ENCODE data around the gene CST8.

CST8 gene

GRCh38 chr20:23445596-23446217, 45.2 kb upstream of the CST8 start:
- no peak overlapping the region for H2AK5ac ChIP-seq (ENCODE audit: low read depth, low read length)
- no peak overlapping the region for H3K27ac ChIP-seq (replicated peaks; ENCODE audit: low read length)
- DNase-seq (ENCODE audit: low spot score): no peak
- no peak overlapping the region for H3K18ac ChIP-seq (ENCODE audit: low read length)
- H2BK120ac ChIP-seq (ENCODE audit: low read depth, low read length): no peak overlapping the region
- H3K4me1 ChIP-seq (ENCODE audit: control insufficient read depth in 2 of 2, insufficient read depth in 1 of 2, low read depth in 1 of 2, low read length in 2 of 2): peaks cover 0 to 2% of the 10 kb centered on the region in 2 donors
- H3K36me3 ChIP-seq (replicated peaks in 1 of 2; ENCODE audit: control insufficient read depth in 2 of 2, insufficient read depth in 2 of 2, low read length in 2 of 2): no peaks in the 10 kb centered on the region
- no peak overlapping the region for H3K23ac ChIP-seq (ENCODE audit: low read depth, low read length, poor library complexity)
- no CpG with 5 or more reads among the region's 7 CpGs for WGBS, 2 donors (ENCODE audit: extremely low coverage in 2 of 2, insufficient read length in 2 of 2, insufficient replicate concordance in 1 of 2)
- H2BK5ac ChIP-seq (ENCODE audit: low read length): no peak overlapping the region
- H3K79me1 ChIP-seq (ENCODE audit: low read depth, low read length): no peaks in the 10 kb centered on the region
- no peak overlapping the region for H3K4me2 ChIP-seq (ENCODE audit: insufficient read depth, low read length, poor library complexity, severe bottlenecking)
- H3K27me3 ChIP-seq (ENCODE audit: control insufficient read depth in 3 of 3, insufficient read depth in 3 of 3, low read depth in 1 of 3, low read length in 3 of 3): peaks cover 0 to 49% (median 0%) of the 10 kb centered on the region in 3 experiments
- no peak overlapping the region for H3K9ac ChIP-seq (ENCODE audit: low read depth, low read length, poor library complexity)
- no peak overlapping the region for H2BK12ac ChIP-seq (ENCODE audit: low read length)
- no peak overlapping the region for H4K8ac ChIP-seq (ENCODE audit: low read depth, low read length)
- no peak overlapping the region for H3K14ac ChIP-seq (ENCODE audit: low read length)
- H3K9me3 ChIP-seq (replicated peaks in 1 of 2; ENCODE audit: control insufficient read depth in 2 of 2, insufficient read depth in 1 of 2, low read depth in 1 of 2, low read length in 2 of 2): peaks cover 0 to 2% of the 10 kb centered on the region in 2 donors
- H4K91ac ChIP-seq (ENCODE audit: low read depth, low read length, poor library complexity): no peak overlapping the region
- no peak overlapping the region for H2BK15ac ChIP-seq (ENCODE audit: low read length)
- H3K4ac ChIP-seq (ENCODE audit: low read length): no peak overlapping the region
- no peak overlapping the region for H3K4me3 ChIP-seq (ENCODE audit: low read length in 2 of 2)
- no peak overlapping the region for H2AFZ ChIP-seq (ENCODE audit: low read length)

GRCh38 chr20:23446505-23446904, 44.4 kb upstream of the CST8 start:
- H3K18ac ChIP-seq (ENCODE audit: low read length): no peak overlapping the region
- peaks cover 0 to 7% of the 10 kb centered on the region in 2 donors for H3K4me1 ChIP-seq (ENCODE audit: control insufficient read depth in 2 of 2, insufficient read depth in 1 of 2, low read depth in 1 of 2, low read length in 2 of 2)
- WGBS, 2 donors (ENCODE audit: extremely low coverage in 2 of 2, insufficient read length in 2 of 2, insufficient replicate concordance in 1 of 2): no CpG with 5 or more reads among the region's 8 CpGs
- no peak overlapping the region for H2BK5ac ChIP-seq (ENCODE audit: low read length)
- no peak overlapping the region for H2BK15ac ChIP-seq (ENCODE audit: low read length)
- H3K36me3 ChIP-seq (replicated peaks in 1 of 2; ENCODE audit: control insufficient read depth in 2 of 2, insufficient read depth in 2 of 2, low read length in 2 of 2): no peaks in the 10 kb centered on the region
- no peak overlapping the region for H3K14ac ChIP-seq (ENCODE audit: low read length)
- no peak overlapping the region for H3K9ac ChIP-seq (ENCODE audit: low read depth, low read length, poor library complexity)
- no peak overlapping the region for H2BK12ac ChIP-seq (ENCODE audit: low read length)
- no peak overlapping the region for H3K23ac ChIP-seq (ENCODE audit: low read depth, low read length, poor library complexity)
- no peaks in the 10 kb centered on the region for H3K79me1 ChIP-seq (ENCODE audit: low read depth, low read length)
- no peak overlapping the region for H2BK120ac ChIP-seq (ENCODE audit: low read depth, low read length)
- peaks cover 0 to 50% (median 0%) of the 10 kb centered on the region in 3 experiments for H3K27me3 ChIP-seq (ENCODE audit: control insufficient read depth in 3 of 3, insufficient read depth in 3 of 3, low read depth in 1 of 3, low read length in 3 of 3)
- no peak overlapping the region for H3K4me3 ChIP-seq (ENCODE audit: low read length in 2 of 2)
- H2AK5ac ChIP-seq (ENCODE audit: low read depth, low read length): no peak overlapping the region
- no peak overlapping the region for H2AFZ ChIP-seq (ENCODE audit: low read length)
- no peak overlapping the region for H3K4ac ChIP-seq (ENCODE audit: low read length)
- no peak overlapping the region for H4K8ac ChIP-seq (ENCODE audit: low read depth, low read length)
- no peak overlapping the region for H3K27ac ChIP-seq (replicated peaks; ENCODE audit: low read length)
- H3K4me2 ChIP-seq (ENCODE audit: insufficient read depth, low read length, poor library complexity, severe bottlenecking): no peak overlapping the region
- H3K9me3 ChIP-seq (replicated peaks in 1 of 2; ENCODE audit: control insufficient read depth in 2 of 2, insufficient read depth in 1 of 2, low read depth in 1 of 2, low read length in 2 of 2): peaks cover 0 to 2% of the 10 kb centered on the region in 2 donors
- peak; percentile 51 for DNase-seq (ENCODE audit: low spot score)
- no peak overlapping the region for H4K91ac ChIP-seq (ENCODE audit: low read depth, low read length, poor library complexity)

- H3K27me3 ChIP-seq (ENCODE audit: control insufficient read depth in 3 of 3, insufficient read depth in 3 of 3, low read depth in 1 of 3, low read length in 3 of 3): peaks cover 0 to 53% (median 0%) of the 10 kb centered on the region in 3 experiments
- H2AFZ ChIP-seq (ENCODE audit: low read length): no peak overlapping the region
- no peak overlapping the region for H3K23ac ChIP-seq (ENCODE audit: low read depth, low read length, poor library complexity)
- no peak overlapping the region for H3K18ac ChIP-seq (ENCODE audit: low read length)
- H4K91ac ChIP-seq (ENCODE audit: low read depth, low read length, poor library complexity): no peak overlapping the region
- no peak for DNase-seq (ENCODE audit: low spot score)
- no peak overlapping the region for H3K9ac ChIP-seq (ENCODE audit: low read depth, low read length, poor library complexity)
- H3K36me3 ChIP-seq (replicated peaks in 1 of 2; ENCODE audit: control insufficient read depth in 2 of 2, insufficient read depth in 2 of 2, low read length in 2 of 2): no peaks in the 10 kb centered on the region
- no peak overlapping the region for H3K27ac ChIP-seq (replicated peaks; ENCODE audit: low read length)
- WGBS, 2 donors (ENCODE audit: extremely low coverage in 2 of 2, insufficient read length in 2 of 2, insufficient replicate concordance in 1 of 2): no CpG with 5 or more reads among the region's 5 CpGs
- H2BK15ac ChIP-seq (ENCODE audit: low read length): no peak overlapping the region
- peaks cover 0 to 12% of the 10 kb centered on the region in 2 donors for H3K4me1 ChIP-seq (ENCODE audit: control insufficient read depth in 2 of 2, insufficient read depth in 1 of 2, low read depth in 1 of 2, low read length in 2 of 2)
- peaks cover 0 to 2% of the 10 kb centered on the region in 2 donors for H3K9me3 ChIP-seq (replicated peaks in 1 of 2; ENCODE audit: control insufficient read depth in 2 of 2, insufficient read depth in 1 of 2, low read depth in 1 of 2, low read length in 2 of 2)
- no peak overlapping the region for H2BK120ac ChIP-seq (ENCODE audit: low read depth, low read length)
- no peak overlapping the region for H3K4ac ChIP-seq (ENCODE audit: low read length)
- no peak overlapping the region for H3K4me2 ChIP-seq (ENCODE audit: insufficient read depth, low read length, poor library complexity, severe bottlenecking)
- no peak overlapping the region for H2BK5ac ChIP-seq (ENCODE audit: low read length)
- H3K79me1 ChIP-seq (ENCODE audit: low read depth, low read length): no peaks in the 10 kb centered on the region
- H3K14ac ChIP-seq (ENCODE audit: low read length): no peak overlapping the region
- H4K8ac ChIP-seq (ENCODE audit: low read depth, low read length): no peak overlapping the region
- no peak overlapping the region for H2AK5ac ChIP-seq (ENCODE audit: low read depth, low read length)
- H2BK12ac ChIP-seq (ENCODE audit: low read length): no peak overlapping the region
- H3K4me3 ChIP-seq (ENCODE audit: low read length in 2 of 2): no peak overlapping the region
Observed at GRCh38 chr20:23448167-23448566, 42.8 kb upstream of the CST8 start.

- H3K27ac ChIP-seq (replicated peaks; ENCODE audit: low read length): no peak overlapping the region
- H2BK5ac ChIP-seq (ENCODE audit: low read length): no peak overlapping the region
- no peak overlapping the region for H2AK5ac ChIP-seq (ENCODE audit: low read depth, low read length)
- no peak overlapping the region for H3K18ac ChIP-seq (ENCODE audit: low read length)
- H3K9ac ChIP-seq (ENCODE audit: low read depth, low read length, poor library complexity): no peak overlapping the region
- no peak overlapping the region for H4K8ac ChIP-seq (ENCODE audit: low read depth, low read length)
- no peak overlapping the region for H3K4me2 ChIP-seq (ENCODE audit: insufficient read depth, low read length, poor library complexity, severe bottlenecking)
- H3K4me1 ChIP-seq (ENCODE audit: control insufficient read depth in 2 of 2, insufficient read depth in 1 of 2, low read depth in 1 of 2, low read length in 2 of 2): peaks cover 0 to 12% of the 10 kb centered on the region in 2 donors
- H3K27me3 ChIP-seq (ENCODE audit: control insufficient read depth in 3 of 3, insufficient read depth in 3 of 3, low read depth in 1 of 3, low read length in 3 of 3): peaks cover 0 to 40% (median 3%) of the 10 kb centered on the region in 3 experiments
- no peak overlapping the region for H3K4ac ChIP-seq (ENCODE audit: low read length)
- no peak overlapping the region for H2BK120ac ChIP-seq (ENCODE audit: low read depth, low read length)
- no peaks in the 10 kb centered on the region for H3K36me3 ChIP-seq (replicated peaks in 1 of 2; ENCODE audit: control insufficient read depth in 2 of 2, insufficient read depth in 2 of 2, low read length in 2 of 2)
- H2AFZ ChIP-seq (ENCODE audit: low read length): no peak overlapping the region
- H2BK15ac ChIP-seq (ENCODE audit: low read length): no peak overlapping the region
- no peak overlapping the region for H4K91ac ChIP-seq (ENCODE audit: low read depth, low read length, poor library complexity)
- H3K23ac ChIP-seq (ENCODE audit: low read depth, low read length, poor library complexity): no peak overlapping the region
- peaks cover 0 to 2% of the 10 kb centered on the region in 2 donors for H3K9me3 ChIP-seq (replicated peaks in 1 of 2; ENCODE audit: control insufficient read depth in 2 of 2, insufficient read depth in 1 of 2, low read depth in 1 of 2, low read length in 2 of 2)
- no peak overlapping the region for H3K4me3 ChIP-seq (ENCODE audit: low read length in 2 of 2)
- H3K14ac ChIP-seq (ENCODE audit: low read length): no peak overlapping the region
- WGBS, 2 donors (ENCODE audit: extremely low coverage in 2 of 2, insufficient read length in 2 of 2, insufficient replicate concordance in 1 of 2): no CpG with 5 or more reads among the region's 3 CpGs
- no peak overlapping the region for H2BK12ac ChIP-seq (ENCODE audit: low read length)
- no peak for DNase-seq (ENCODE audit: low spot score)
- H3K79me1 ChIP-seq (ENCODE audit: low read depth, low read length): peaks cover 4% of the 10 kb centered on the region
Observed at GRCh38 chr20:23449421-23449820, 41.5 kb upstream of the CST8 start.

All from neuronal stem cell (in vitro differentiated cells).